ENCODE measurements around the gene DCK. TPM values are rescaled to one million over a fixed set of nuclear protein-coding genes. Genes with fewer than 3 reads are reported as not detected.

DCK gene
- total and polyA plus RNA-seq, 12 donors: 2.5 to 9.3 (median 6.2) TPM

DNA sequence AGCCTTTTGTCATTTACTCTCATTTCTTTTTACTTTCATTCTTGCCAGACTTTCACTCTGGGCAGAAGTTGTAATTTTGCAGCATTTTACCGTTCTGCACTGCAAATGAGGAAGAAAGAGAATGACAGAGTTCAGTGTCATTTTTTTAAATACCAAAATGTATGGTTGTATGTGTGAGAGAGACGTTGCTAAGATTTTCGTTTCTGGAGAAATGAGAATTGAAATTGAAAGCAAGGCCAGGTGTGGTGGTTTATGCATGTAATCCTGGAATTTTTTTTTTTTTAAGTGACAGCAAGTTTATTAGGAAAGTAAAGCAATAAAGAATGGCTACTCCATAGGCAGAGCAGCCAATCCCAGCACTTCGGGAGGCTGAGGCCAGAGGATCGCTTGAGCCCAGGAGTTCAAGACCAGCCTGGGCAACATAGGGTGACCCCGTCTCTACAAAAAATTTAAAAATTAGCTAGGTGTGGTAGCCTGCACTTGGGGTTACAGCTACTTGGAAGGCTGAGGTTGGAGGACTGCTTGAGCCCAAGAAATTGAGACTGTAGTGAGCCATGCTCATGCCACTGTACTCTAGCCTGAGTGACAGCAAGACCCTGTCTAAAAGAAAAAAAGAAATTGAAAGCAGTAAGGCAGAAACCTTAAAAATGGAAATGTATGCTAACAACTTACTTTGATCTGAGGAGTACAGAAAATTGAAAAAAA lies 12.9 kb downstream of the DCK start:
- intact Hi-C loops (cut with DNase I): loop anchor here in 7 of 10 donors (5.0 to 10.0 kb wide), 2 partner anchors 352 to 354 kb away; no protein-coding TSS in a partner anchor
- ATAC-seq (no peak), DNase-seq (no peak)
- WGBS, 2 donors: 91 to 94% methylated on average over 6 of the region's 6 CpGs
- H3K27ac ChIP-seq: peak overlapping the region in 1 of 10 donors; percentile 45
- peaks cover 0 to 26% (median 0%) of the 10 kb centered on the region in 9 donors for H3K4me1 ChIP-seq
- no peaks in the 10 kb centered on the region for H3K9me3 ChIP-seq
- TF ChIP-seq, protein P1, sequence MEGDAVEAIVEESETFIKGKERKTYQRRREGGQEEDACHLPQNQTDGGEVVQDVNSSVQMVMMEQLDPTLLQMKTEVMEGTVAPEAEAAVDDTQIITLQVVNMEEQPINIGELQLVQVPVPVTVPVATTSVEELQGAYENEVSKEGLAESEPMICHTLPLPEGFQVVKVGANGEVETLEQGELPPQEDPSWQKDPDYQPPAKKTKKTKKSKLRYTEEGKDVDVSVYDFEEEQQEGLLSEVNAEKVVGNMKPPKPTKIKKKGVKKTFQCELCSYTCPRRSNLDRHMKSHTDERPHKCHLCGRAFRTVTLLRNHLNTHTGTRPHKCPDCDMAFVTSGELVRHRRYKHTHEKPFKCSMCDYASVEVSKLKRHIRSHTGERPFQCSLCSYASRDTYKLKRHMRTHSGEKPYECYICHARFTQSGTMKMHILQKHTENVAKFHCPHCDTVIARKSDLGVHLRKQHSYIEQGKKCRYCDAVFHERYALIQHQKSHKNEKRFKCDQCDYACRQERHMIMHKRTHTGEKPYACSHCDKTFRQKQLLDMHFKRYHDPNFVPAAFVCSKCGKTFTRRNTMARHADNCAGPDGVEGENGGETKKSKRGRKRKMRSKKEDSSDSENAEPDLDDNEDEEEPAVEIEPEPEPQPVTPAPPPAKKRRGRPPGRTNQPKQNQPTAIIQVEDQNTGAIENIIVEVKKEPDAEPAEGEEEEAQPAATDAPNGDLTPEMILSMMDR (IDR thresholded peaks at IDR 0.05): no peak
- peaks cover 0 to 5% (median 0%) of the 10 kb centered on the region in 9 donors for H3K36me3 ChIP-seq
- no peaks in the 10 kb centered on the region for H3K27me3 ChIP-seq
- no peak overlapping the region for H3K4me3 ChIP-seq

DNA sequence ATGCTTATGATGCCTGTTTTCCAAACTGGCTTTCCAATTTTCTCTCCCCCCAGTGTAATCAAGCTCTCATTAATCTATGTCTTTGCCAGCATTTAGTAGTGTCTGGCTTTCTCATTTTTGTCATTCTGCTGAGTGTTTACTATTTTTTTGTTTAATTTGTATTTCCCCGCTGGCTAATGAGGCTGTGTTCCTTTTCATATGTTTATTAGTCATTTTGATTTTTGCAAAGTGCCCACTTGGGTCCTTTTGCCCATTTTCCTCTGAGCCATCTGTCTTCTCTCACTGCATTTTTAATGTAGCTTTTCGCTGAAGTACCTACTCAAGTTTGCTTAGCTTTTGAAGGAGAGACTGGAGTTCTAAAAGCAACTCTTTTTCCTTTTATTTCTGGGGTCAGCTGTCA lies 14.7 kb downstream of the DCK start:
- ATAC-seq (no peak), DNase-seq (no peak)
- peaks cover 0 to 14% (median 0%) of the 10 kb centered on the region in 9 donors for H3K36me3 ChIP-seq
- H3K27me3 ChIP-seq: no peaks in the 10 kb centered on the region
- no peak overlapping the region for H3K4me3 ChIP-seq
- 95% methylated on average over 2 of the region's 2 CpGs for WGBS, 2 donors
- H3K4me1 ChIP-seq: peaks cover 0 to 26% (median 0%) of the 10 kb centered on the region in 9 donors
- H3K9me3 ChIP-seq: no peaks in the 10 kb centered on the region
- TF ChIP-seq, protein P1 (IDR thresholded peaks at IDR 0.05): no peak
- intact Hi-C loops (cut with DNase I): loop anchor here in 7 of 10 donors (5.0 to 10.0 kb wide), 2 partner anchors 353 to 356 kb away; no protein-coding TSS in a partner anchor
- H3K27ac ChIP-seq: no peak overlapping the region

DNA sequence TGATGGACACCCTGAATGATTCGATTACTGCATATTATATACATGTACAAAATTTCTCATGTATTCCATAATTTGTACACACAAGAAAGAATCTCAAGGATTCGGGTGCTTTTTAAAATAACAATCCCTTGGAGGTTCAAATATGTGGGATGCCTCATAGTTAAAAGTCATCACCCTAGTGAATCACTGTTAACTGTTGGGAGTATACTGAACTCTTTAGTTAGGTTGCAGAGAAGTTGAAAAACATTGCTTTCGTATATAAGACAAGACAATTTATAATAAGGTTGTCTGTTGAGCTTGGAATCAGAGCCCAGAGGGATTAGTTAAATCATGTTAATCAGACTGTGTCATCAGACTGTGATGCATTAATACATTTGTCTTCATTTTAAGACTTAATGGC lies 15.6 kb downstream of the DCK start:
- DNase-seq (no peak), ATAC-seq (no peak)
- Histone ChIP-seq H3K27me3 (no peaks in the 10 kb centered on the region), H3K9me3 (no peaks in the 10 kb centered on the region), H3K4me3 (no peak overlapping the region), H3K27ac (no peak overlapping the region), H3K4me1 (peaks cover 0 to 25% (median 0%) of the 10 kb centered on the region in 9 donors), H3K36me3 (peaks cover 0 to 13% (median 0%) of the 10 kb centered on the region in 9 donors)
- 77 to 83% methylated on average over 3 of the region's 3 CpGs for WGBS, 2 donors
- TF ChIP-seq, protein P1 (IDR thresholded peaks at IDR 0.05): no peak
- intact Hi-C loops (cut with DNase I): loop anchor here in 7 of 10 donors (5.0 to 10.0 kb wide), 2 partner anchors 354 to 357 kb away; no protein-coding TSS in a partner anchor

DNA sequence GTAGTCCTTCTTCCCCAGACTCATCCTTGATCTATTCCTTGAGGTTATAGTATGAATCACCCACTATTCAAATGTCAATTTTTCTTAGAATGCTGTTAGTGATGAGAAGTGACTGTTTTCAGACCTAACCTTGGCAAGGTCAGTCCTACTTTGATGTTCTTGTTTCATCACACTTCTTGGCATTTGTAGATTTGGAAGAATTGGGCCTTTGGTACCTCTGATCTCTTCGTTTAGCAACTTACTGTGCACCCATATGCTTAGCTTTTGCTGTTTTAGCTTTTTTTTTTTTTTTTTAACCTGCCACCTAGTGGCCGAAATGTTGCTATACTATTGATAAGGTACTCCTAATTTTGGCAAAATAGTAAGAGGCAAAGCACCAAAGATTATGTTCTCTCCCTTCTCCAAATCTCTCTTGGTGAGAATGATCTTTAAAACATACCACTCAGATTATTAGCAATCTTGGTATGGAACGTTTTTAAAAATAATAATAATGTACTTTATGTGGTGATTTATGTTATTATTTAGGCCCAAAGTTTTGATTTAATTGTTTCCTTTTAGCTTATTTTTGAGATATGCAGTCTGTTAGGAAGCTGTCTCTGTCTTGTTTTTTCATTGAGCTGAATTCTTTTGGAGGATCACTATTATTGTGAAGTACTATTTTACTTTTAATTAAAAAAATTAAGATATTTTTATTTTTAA lies 16.6 kb downstream of the DCK start:
- Histone ChIP-seq H3K4me3 (no peak overlapping the region), H3K27me3 (no peaks in the 10 kb centered on the region), H3K9me3 (no peaks in the 10 kb centered on the region), H3K36me3 (peaks cover 0 to 8% (median 0%) of the 10 kb centered on the region in 9 donors), H3K27ac (no peak overlapping the region), H3K4me1 (peaks cover 0 to 23% (median 0%) of the 10 kb centered on the region in 9 donors)
- DNase-seq: no peak
- TF ChIP-seq, protein P1 (IDR thresholded peaks at IDR 0.05): peak; percentile 47 to 78 (median 67)
- WGBS, 2 donors: 7 to 11% methylated on average over 3 of the region's 3 CpGs
- intact Hi-C loops (cut with DNase I): loop anchor here in 8 of 10 donors (1.0 to 10.0 kb wide), 4 partner anchors 175 to 358 kb away; no protein-coding TSS in a partner anchor
- ATAC-seq: peak in 4 of 8 donors; percentile 46 to 57 (median 50)

Data from heart right ventricle (tissue), 16 donors.